NCI-H748 (cell line): ENCODE measurements around the gene TMEM150B.

Experiments used
- DNase-seq: peaks from one replicate; lab custom pipeline; 2025; ENCODE audit not compliant: unreplicated experiment; lab: John Stamatoyannopoulos, UW

Gene TMEM150B

DNA sequence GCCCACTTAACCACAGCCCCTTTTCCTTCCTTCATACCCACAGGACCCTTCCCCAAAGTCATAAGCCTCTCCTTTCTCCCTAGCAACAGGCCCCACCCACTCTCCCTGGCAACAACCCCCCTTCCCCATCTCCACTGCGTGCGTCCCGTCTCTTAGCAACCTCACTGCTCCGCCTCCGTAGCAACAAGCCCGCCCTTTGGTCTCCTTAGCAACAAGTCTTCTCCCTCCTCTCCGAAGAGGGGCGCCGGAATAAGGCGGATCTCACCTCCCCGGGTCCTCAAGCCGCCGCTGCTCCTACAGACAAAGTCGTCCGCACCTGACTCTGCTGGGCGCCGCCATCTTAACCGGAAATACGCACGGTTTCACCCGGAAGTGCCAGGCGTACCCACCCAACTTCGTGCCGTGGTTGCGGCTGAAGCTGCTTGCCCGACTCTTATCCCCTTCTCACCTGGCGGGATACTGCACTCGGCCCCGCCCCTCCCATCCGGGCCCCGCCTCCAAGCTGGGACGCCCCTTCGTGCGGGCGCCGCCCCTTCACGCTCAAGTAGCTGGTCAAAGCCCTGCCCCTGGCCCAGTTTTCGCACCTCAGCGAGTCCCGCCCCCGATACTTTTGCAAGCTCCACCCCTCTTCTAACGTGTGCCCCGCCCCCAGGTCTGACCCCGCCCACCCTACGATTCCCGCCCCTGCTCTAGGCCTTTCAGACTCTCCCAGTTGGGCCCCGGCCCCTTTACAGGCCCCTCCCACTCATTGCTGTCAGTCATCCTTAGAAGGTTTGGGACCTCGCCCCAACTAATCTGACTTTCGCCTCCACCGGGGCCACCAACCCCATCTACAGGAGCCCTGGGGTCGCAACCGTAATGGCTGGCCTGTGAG is 45.1 kb downstream of the TMEM150B start, which contains the start of gene HSPBP1:
Gene HSPBP1 (minus strand): TSS at position 341 of the 874 bp plus-strand sequence. CDS start 502 bp downstream, outside the sequence.
- peak; percentile 99 for DNase-seq

DNA sequence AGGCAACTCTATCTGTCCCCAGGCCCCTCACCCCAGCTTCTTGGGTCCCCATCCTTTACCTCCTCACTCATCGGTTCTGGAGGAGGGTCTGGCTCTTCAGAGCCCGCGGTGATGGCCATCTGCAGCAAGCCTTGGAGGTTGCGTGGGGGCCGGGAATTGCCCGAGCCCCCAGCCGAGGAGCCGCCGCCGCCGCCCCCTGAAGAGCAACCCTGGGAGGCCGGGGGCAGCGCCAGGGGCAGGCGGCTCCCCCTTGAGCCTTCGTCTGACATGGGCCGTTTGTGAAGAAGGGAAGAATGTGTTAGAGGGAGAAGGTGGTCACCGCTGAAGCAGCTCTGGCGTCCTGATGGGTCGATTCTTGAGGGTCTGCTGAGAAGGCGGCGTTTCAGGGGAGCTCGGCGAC is 45.8 kb downstream of the TMEM150B start:
- DNase-seq: no peak

DNA sequence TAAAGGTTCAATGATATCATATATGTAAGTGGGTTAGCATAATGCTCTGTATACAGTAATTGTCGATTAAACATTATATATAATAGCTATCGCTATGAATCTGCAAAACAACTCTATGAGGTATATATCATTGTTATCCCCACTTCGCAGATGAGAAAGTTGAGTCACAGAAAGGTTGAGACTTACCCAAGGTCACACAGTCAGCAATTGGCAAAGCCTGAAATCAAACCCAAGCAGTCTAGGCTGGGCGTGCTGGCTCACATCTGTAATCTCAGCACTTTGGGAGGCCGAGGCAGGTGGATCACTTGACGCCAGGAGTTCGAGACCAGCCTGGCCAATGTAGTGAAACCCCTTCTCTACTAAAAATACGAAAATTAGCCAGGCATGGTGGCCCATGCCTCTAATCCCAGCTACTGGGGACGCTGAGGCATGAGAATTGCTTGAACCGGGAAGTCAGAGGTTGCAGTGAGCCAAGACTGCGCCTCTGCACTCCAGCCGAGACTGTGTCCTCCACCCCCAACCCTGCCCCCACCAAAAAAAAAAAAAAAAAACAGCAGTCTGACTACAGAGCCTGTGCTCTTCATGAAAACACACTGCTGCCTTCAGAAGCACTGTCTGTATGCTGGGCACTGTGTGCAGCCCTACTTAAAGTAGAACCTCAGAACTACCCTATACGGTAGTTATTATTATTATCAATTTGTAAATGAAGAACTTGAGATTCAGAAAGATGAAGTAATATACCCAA is 46.6 kb downstream of the TMEM150B start:
- no peak for DNase-seq

DNA sequence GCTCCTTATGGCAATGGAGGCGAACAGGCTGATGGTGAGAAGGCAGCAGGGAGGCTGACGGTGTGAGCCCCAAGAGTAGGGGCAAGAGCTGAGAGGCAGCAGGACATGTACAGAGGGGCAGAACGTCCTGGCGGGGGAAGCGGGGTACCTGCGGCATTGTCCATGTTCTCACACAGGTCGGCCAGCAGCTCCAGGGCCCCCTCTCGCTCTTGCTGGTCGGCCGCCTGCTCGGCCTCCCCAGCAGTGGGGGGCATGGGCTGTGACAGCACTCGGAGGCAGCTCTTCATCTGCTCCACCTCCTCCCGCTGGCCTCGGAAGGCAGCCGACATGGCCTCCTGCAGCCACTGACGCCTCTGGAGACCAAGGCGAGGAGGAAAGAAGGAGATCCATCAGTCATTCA is 47.6 kb downstream of the TMEM150B start:
- DNase-seq: no peak

DNA sequence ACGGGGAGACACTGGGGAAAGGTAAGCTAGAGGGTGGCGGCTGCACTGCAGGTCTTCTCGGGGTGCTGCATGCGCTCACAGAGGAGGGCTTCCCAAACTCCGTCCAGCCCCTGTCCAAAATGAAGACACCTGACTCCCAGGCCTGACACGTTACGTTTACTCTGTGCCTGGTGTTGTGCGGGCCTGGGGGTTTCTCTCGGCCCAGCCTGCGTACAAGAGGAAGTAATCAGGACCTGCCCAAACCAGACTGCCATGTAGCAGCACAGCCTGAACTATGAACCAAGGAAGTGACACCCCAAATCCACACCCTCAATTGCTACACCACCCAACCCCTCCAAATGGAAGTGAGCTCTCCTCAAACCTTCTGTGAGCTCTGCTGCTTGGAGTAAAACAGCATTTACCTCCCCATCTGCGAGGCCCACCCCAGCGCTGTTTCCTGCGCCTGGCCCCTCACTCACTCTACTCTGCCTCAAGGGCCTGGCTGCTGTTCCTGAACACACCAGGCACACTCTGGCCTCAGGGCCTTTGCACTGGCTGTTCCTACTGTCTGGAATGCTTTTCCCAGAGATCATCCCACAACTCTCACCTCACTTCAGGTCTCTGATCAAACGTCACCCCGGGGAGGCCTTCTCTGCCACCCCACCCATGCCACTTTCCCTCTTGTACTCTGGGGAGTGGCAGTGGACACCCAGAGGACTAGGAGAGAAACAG is 48.3 kb downstream of the TMEM150B start:
- DNase-seq: no peak

DNA sequence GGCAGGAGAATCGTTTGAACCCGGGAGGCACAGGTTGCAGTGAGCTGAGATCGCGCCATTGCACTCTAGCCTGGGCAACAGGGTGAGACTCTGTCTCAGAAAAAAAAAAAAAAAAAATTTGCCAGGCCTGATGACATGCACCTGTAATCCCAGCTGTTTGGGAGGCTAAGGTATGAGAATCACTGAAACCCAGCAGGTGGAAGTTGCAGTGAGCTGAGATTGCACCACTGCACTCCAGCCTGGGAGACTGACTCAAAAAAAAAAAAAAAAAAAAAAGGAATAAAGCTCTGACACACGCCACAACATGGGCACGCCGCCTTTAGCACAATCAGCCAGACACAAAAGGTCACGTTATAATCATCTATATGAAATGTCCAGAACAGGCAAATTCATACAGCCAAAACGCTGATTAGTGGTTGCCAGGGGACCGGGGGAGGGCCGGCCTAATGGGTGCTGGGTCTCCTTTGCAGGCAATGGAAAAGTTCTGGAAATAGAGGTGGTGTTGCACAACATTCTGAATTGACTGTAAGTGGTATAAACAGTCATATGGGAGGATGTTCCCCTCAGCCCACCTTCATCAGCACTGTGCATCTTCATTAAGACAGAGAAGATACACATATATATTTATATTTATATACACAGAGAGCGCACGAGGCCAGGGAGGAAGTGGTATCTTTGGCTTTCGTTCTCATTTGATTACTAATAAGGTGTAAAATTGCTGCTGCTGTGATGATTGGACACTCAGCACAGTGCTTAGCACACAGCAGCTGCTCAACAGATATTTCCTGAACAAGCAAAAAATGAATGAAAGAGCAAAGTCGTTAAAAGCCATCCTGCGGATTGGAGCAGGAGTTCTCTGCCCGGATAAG is 49.1 kb downstream of the TMEM150B start:
- no peak for DNase-seq

DNA sequence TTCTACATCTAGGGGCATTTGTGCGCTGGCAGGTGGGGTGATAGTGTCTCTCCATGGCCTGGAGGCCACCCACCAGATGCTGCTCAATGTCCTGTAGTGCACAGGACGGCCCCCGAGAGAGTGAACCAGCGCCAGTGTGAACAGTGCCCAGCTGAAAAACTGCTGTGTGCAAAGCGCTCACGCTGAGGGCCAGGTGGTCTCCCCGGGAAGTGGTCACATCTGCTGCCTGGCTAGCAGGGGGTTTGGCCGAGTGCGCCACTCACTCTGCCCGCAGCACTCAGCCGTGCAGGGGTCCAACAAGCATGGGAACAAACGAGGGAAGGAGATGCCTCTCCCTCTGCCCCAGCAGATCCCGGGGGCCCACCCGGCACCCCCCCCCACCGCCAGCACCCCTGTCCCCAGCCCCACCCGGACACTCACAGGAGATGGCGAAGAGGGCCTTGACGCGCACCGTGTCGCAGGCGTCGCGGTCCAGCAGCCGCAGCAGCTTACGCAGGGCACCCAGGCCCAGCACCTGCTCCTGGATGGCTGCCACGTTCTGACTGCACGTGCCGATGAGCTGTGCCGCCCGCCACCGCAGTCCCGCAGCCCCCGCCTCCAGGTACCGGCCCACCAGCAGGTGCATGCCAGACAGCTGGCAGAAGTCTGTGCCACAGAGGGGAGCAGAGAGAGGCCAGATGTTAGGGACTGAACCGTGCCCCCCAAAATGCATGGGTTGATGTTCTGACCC is 51.0 kb downstream of the TMEM150B start:
- no peak for DNase-seq

DNA sequence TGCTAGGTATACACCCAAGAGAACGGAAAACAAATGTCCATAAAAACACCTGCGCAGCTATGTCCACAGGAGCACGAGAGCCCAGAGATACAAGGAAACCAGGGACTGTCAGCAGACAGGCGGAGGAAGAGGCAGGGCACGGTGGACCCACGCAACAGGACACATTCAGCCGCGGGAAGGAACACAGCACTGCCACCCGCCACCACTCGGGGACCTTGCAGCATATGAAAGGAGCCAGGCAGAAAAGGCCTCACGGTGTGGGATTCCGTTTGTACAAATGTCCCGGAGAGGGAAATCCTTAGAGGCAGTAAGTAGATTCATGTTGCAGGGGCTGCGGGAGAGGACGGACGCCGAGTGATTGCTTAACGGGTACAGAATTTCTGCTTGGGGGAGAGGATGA is 53.0 kb downstream of the TMEM150B start:
- no peak for DNase-seq

DNA sequence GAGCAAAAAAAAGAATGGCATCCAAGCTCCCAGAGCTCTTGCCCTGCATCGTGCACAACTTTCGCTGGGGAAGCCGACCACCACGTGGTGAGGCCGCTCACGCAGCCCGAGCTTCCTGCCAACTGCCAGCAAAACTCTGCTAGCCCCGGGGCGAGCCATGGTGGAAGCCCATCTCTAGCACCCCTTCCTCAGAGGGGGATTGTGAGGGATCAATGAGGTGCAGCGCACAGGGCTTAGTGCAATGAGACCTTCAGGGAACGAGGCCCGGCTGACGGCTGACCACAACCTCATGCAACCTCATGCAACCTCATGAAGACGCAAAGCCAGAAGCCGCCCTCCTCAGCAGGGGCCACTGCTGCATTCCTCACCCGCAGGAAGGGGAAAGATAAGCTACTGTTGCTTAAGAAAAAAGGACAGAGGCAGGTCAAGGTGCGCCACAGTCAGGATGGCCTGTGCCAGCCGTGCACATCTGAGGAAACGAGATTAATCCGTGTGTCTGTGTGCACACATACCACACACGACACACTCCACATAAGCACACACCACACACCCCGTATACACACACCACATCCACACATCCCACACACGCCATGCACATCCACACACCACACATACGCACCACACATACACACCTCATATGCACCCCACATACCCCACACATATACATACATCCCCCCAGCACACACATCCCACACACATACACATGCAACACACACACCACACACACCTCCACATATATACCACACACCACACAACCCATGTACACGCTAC is 54.8 kb downstream of the TMEM150B start:
- DNase-seq: no peak

DNA sequence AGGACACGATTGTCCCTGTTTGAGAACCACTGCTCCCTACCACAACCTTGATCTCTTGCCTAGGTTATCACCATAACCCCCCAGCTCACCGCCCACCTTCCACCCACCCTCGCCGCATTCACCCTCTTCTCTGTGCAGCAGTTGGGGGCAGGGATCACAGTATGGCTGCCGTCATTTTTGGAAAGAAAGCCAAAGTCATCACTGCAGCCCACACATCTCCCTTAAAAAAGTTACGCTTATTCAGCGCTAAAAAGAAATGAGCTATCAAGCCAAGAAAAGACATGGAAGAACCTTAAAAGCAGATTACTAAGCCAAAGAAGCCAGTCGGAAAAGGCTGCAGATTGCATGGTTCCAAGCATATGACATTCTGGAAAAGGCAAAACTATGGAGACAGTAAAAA is 55.8 kb downstream of the TMEM150B start:
- no peak for DNase-seq

DNA sequence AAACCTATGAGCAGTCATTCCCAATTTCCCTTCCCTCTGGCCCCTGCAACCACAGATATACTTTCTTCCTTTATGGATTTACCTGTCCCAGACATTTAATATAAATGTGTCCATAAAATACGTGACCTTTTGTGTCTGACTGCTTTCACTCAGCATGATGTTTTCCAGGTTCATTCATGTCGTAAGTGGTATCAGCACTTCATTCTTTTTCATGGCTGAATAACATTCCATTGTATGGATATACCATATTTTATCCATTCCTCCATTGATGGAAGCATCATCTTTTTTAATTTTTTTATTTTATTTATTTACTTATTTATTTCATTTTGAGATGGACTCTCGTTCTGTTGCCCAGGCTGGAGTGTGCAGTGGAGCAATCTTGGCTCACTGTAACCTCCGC is 58.3 kb downstream of the TMEM150B start:
- no peak for DNase-seq

DNA sequence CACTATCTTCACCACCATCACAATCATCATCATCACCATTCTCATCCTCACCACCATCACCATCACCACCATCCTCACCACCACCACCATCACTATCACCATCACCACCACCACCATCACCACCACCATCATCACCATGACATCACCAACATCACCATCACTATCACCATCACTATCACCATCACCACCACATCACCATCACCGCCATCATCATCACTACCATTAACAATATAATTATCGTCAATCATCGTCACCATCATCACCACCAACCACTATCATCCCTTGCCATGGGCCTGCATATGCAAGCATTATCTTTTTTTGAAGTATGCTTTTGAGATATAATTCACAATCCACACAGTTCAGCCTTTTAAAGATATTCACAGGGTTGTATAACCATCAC is 58.7 kb downstream of the TMEM150B start:
- no peak for DNase-seq

DNA sequence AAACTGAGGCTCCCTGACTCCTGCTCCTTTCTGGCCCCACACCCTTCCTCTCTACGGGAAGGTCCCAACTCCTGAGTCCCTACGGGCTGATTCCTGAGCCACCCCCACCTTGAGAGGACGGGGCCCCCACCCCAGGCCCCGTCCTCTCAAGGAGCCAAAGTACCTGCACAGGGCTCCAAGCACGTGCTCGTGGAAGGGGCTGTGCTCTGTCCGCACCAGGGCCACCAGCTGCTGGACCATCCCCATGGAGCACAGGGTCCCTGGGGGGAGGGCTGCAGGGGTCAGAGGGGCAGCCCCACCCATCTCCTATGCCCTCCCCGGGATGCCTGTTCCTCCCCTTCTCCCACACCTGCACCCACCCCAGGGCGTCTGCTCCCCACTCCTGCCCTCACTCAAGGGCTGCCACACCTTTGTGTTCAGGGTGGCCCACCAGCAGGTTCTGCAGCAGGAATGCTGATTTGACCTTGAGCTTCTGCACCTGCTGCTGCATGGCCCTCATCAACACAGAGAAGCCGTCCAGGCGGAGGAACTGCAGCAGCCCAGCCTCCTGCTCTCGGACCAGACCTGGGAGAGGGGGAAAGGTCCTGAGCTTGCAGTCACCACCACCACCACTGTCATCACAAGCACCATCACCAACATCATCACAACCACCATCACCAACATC is 59.3 kb downstream of the TMEM150B start:
- DNase-seq: no peak

DNA sequence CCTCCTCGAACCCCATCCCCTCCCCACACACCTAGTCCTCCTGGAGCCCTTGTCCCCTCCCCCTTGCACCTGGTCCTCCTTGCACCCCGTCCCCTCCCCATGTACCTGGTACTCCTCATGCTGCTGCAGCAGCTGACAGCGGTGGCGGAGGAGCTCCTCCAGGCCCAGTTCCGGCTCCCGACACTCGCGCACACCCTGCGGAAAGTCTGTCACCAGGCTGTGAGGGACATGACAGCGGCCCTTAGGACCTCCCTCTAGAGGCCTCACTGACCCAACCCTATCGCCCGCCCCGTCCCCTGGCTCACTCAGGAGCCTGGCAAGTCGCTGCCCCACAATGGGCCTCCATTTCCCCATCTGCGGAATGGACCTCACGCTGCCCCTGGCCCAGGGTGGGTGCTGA is 60.0 kb downstream of the TMEM150B start:
- no peak for DNase-seq

DNA sequence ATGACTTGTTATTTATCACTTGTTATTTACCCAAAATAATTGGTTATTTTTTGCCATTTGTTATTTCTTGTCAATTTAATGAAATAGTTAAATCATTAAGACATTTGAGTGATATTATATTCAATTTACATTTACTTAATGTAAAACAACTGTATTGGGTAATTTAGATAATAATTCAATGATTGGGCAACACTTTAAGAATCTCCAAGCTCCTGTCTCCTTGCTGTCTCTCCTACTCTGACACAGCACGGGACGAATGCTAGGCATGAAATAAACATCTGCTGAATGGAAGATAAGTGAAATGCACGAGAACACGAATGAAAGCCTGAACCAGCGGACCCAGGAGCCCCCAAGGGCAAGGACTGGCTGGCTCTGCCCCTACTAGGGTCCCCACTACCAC is 60.6 kb downstream of the TMEM150B start:
- DNase-seq: no peak
